Smooth muscle cell (in vitro differentiated cells): ENCODE measurements around the gene AP4E1. TPM values are rescaled to one million over a fixed set of nuclear protein-coding genes. Genes with fewer than 3 reads are reported as not detected.

Experiments
- DNase-seq: peaks from one replicate; lab custom pipeline; 2025; ENCODE audit not compliant: unreplicated experiment; lab: John Stamatoyannopoulos, UW
- H2AFZ ChIP-seq: fragments of 200-600 bp; sonication (generic); 2 replicates; pipeline ENCODE4 v1.6.0; 2016; ENCODE audit warnings: antibody characterized with exemption, low read depth, mild to moderate bottlenecking
- H3F3A ChIP-seq: fragments of 200-600 bp; sonication (generic); 2 replicates; pipeline ENCODE4 v1.6.0; 2017; ENCODE audit warnings: antibody characterized with exemption, low read depth
- H3K27ac ChIP-seq: fragments of 200-600 bp; sonication (generic); 2 replicates; pipeline ENCODE4 v1.5.1; 2016; ENCODE audit warnings: low read depth, mild to moderate bottlenecking
- H3K27me3 ChIP-seq: fragments of 200-600 bp; sonication (generic); 2 replicates; pipeline ENCODE4 v1.6.1; 2016; ENCODE audit warnings: low read depth, mild to moderate bottlenecking
- H3K36me3 ChIP-seq: fragments of 200-600 bp; sonication (generic); 2 replicates; pipeline ENCODE4 v1.5.1; 2016; ENCODE audit warnings: low read depth
- H3K4me1 ChIP-seq: fragments of 200-600 bp; sonication (generic); 2 replicates; pipeline ENCODE4 v1.5.1; 2016; ENCODE audit warnings: low read depth
- H3K4me2 ChIP-seq: fragments of 200-600 bp; sonication (generic); 2 replicates; pipeline ENCODE4 v1.6.0; 2016; ENCODE audit warnings: mild to moderate bottlenecking
- H3K4me3 ChIP-seq: fragments of 200-600 bp; sonication (generic); 2 replicates; pipeline ENCODE4 v1.5.1; 2016; ENCODE audit warnings: mild to moderate bottlenecking
- H3K79me2 ChIP-seq: fragments of 200-600 bp; sonication (generic); 2 replicates; pipeline ENCODE4 v1.6.0; 2016; ENCODE audit warnings: low read depth, mild to moderate bottlenecking
- H3K9ac ChIP-seq: fragments of 200-600 bp; sonication (generic); 2 replicates; pipeline ENCODE4 v1.6.0; 2016; ENCODE audit warnings: low read depth
- H3K9me3 ChIP-seq: fragments of 200-600 bp; sonication (generic); replicated peaks from 2 replicates; pipeline ENCODE4 v1.5.1; 2016; ENCODE audit warnings: low read depth
- H4K20me1 ChIP-seq: fragments of 200-600 bp; sonication (generic); 2 replicates; pipeline ENCODE4 v1.6.0; 2016; ENCODE audit warnings: low read depth
- whole genome bisulfite sequencing: methylation state at CpG from one replicate; pipeline ENCODE4 v1.1.7; 2016; ENCODE audit warnings: low lambda C conversion rate; 5-methylcytosine and 5-hydroxymethylcytosine counted together
- polyA plus RNA-seq: library from polyadenylated mRNA; unstranded; fragments of >200 nt; fragmentation: Nextera tagmentation; extraction: Ambion mirVana; gene quantifications from 2 replicates; pipeline ENCODE4 v1.2.1, GENCODE V29; 2016
- total RNA-seq: library from RNA; depleted of rRNA; stranded (reverse); fragments of >200 nt; gene quantifications from 2 replicates; pipeline ENCODE4 v1.2.3, GENCODE V29; 2014
- TF ChIP-seq, protein P1 (sequence below): fragments of 200-600 bp; sonication (generic); IDR thresholded peaks from 2 replicates; pipeline ENCODE4 v1.5.1; 2017; ENCODE audit warnings: borderline replicate concordance, mild to moderate bottlenecking, antibody characterized with exemption; ENCODE audit not compliant: insufficient read depth, poor library complexity, severe bottlenecking

Gene AP4E1
- 8.2 and 13.4 TPM in 2 replicates for total RNA-seq
- 2.3 and 3.5 TPM in 2 replicates for polyA plus RNA-seq

DNA sequence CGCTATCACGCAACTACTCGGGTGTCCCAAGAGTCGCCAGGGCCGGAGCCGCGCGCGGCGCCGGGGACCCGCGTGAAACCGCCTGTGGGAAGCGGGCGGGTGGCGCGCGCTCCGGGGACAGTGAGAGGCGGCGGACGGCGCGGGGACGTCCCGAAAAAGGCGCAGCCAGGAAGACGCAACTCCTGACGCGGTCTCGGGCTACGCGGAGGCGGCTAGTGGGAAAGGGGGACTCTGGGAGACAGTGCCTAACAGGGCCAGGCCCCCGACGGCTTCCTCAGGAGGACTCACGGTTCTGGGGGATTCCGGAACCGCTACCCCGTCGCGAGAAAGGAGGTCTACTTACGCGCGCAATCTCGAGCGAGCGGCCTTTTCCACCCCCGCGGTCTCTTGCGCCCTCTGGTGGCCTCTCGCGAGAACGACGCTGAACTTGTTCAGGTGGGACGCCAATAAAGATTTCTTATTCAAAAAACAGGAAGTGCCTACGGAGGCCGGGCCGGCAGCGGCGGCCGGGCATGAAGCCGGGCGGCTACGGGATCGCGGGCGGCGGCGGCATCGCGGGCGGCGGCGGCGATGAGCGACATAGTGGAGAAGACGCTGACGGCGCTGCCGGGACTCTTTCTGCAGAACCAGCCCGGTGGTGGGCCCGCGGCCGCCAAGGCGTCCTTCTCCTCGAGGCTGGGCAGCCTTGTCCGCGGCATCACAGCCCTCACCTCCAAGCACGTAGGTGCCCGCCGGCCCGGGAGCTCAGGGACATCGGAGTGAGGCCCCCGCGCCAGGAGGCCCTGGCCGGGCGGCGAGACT is at the start of gene AP4E1:
Gene AP4E1 (plus strand): TSS at position 475 of the 801 bp plus-strand sequence. CDS start 96 bp downstream, at position 571.
- Histone ChIP-seq H3K4me3 (peak within 1 kb of the TSS; percentile 70), H3K27me3 (no peaks in the 10 kb centered on the region), H4K20me1 (no peaks in the 10 kb centered on the region), H3K4me1 (peaks cover 10% of the 10 kb centered on the region), H3K36me3 (peaks cover 5% of the 10 kb centered on the region), H3K79me2 (peaks cover 18% of the 10 kb centered on the region), H3K4me2 (peak within 1 kb of the TSS; percentile 97), H3K9ac (peak within 1 kb of the TSS; percentile 92), H2AFZ (peak within 1 kb of the TSS; percentile 99), H3K9me3 (no peaks in the 10 kb centered on the region), H3K27ac (peak within 1 kb of the TSS; percentile 74), H3F3A (no peaks in the 10 kb centered on the region)
- DNase-seq: peak; percentile 81
- WGBS: under 1% methylated on average over 98 of the region's 100 CpGs
- TF ChIP-seq, protein P1, sequence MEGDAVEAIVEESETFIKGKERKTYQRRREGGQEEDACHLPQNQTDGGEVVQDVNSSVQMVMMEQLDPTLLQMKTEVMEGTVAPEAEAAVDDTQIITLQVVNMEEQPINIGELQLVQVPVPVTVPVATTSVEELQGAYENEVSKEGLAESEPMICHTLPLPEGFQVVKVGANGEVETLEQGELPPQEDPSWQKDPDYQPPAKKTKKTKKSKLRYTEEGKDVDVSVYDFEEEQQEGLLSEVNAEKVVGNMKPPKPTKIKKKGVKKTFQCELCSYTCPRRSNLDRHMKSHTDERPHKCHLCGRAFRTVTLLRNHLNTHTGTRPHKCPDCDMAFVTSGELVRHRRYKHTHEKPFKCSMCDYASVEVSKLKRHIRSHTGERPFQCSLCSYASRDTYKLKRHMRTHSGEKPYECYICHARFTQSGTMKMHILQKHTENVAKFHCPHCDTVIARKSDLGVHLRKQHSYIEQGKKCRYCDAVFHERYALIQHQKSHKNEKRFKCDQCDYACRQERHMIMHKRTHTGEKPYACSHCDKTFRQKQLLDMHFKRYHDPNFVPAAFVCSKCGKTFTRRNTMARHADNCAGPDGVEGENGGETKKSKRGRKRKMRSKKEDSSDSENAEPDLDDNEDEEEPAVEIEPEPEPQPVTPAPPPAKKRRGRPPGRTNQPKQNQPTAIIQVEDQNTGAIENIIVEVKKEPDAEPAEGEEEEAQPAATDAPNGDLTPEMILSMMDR: peak; percentile 99

DNA sequence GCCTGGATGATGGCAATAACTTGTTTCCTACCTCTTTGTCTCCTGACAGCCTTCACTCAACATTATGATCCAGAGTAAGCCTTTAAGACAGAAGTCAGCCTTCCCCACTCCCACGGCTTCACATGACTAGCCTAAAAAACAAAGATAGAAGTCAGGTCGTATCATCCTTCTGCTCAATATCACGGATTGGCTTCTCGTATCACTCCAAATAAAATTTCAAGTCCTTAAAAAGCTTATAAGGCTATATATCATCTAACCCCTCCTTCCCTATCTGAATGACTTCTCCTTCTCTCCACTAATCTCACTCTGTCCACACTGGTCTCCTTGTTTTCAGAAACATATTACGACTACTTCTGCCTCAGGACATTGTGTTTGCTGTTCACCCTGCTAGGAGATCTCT is 47.7 kb upstream of the AP4E1 start:
- no peaks in the 10 kb centered on the region for H3F3A ChIP-seq
- no peaks in the 10 kb centered on the region for H4K20me1 ChIP-seq
- no peaks in the 10 kb centered on the region for H3K79me2 ChIP-seq
- no peaks in the 10 kb centered on the region for H3K27me3 ChIP-seq
- no peak overlapping the region for H3K27ac ChIP-seq
- TF ChIP-seq, protein P1: no peak
- H3K9me3 ChIP-seq: no peaks in the 10 kb centered on the region
- H3K4me1 ChIP-seq: no peaks in the 10 kb centered on the region
- H3K36me3 ChIP-seq: no peaks in the 10 kb centered on the region
- no peak for DNase-seq
- H3K4me2 ChIP-seq: no peak overlapping the region
- H3K4me3 ChIP-seq: no peak overlapping the region
- no peak overlapping the region for H3K9ac ChIP-seq
- H2AFZ ChIP-seq: no peak overlapping the region
- 80% methylated on average over 5 of the region's 5 CpGs for WGBS

DNA sequence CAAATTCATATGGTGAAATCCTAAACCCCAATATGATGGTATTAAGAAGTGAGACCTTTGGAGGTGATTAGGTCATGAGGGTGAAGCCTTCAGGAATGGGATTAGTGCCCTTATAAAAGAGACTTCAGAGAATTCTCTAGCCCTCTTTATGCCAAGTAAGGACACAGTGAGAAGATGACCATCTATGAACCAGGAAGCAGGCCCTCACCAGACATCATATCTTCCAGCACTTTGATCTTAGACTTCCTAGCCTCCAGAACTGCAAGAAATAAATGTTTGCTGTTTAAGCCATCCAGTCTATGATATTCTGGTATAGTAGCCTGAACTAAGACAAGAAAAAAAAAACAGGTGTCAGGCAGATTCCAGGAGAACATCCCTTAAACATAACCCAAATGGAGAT is 45.9 kb upstream of the AP4E1 start:
- no peak for DNase-seq
- no peaks in the 10 kb centered on the region for H3K9me3 ChIP-seq
- no peak overlapping the region for H2AFZ ChIP-seq
- H3K4me3 ChIP-seq: no peak overlapping the region
- H3K79me2 ChIP-seq: no peaks in the 10 kb centered on the region
- H3K4me2 ChIP-seq: no peak overlapping the region
- no peaks in the 10 kb centered on the region for H3F3A ChIP-seq
- H4K20me1 ChIP-seq: no peaks in the 10 kb centered on the region
- H3K27ac ChIP-seq: no peak overlapping the region
- no peak overlapping the region for H3K9ac ChIP-seq
- TF ChIP-seq, protein P1: no peak
- H3K4me1 ChIP-seq: no peaks in the 10 kb centered on the region
- no peaks in the 10 kb centered on the region for H3K27me3 ChIP-seq
- H3K36me3 ChIP-seq: no peaks in the 10 kb centered on the region

DNA sequence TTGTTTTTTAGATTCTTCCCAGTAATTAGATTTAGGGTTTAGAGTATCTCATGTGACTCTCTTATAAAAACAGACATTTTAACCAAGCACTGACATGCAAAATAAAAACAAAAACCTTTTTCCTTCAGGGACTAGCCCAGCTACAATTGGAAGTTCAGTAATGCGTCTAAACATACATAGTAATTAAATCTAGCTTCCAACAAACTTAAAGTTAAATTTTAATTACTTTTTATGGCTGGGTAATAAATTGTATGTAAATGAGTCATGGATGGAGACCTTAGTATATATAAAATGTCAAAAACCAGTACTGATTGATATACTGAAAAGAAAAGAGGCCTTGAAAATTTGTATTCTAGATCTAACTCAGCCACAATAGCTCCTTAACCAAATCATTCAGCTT is 43.6 kb upstream of the AP4E1 start:
- DNase-seq: no peak
- no peaks in the 10 kb centered on the region for H3K4me1 ChIP-seq
- H4K20me1 ChIP-seq: no peaks in the 10 kb centered on the region
- WGBS: 88% methylated on average over 1 of the region's 1 CpG
- H3K36me3 ChIP-seq: no peaks in the 10 kb centered on the region
- H3K27ac ChIP-seq: no peak overlapping the region
- H3K79me2 ChIP-seq: no peaks in the 10 kb centered on the region
- no peak overlapping the region for H3K9ac ChIP-seq
- H3K4me3 ChIP-seq: no peak overlapping the region
- TF ChIP-seq, protein P1: no peak
- H2AFZ ChIP-seq: no peak overlapping the region
- H3F3A ChIP-seq: no peaks in the 10 kb centered on the region
- no peaks in the 10 kb centered on the region for H3K27me3 ChIP-seq
- H3K4me2 ChIP-seq: no peak overlapping the region
- H3K9me3 ChIP-seq: no peaks in the 10 kb centered on the region
